B cell (primary cell): Measurements from ENCODE around the gene PTPRC. TPM values are rescaled to one million over a fixed set of nuclear protein-coding genes. Genes with fewer than 3 reads are reported as not detected.

Source experiments
- ATAC-seq: fragments of 200-7000 bp; cut with Tn5 transposase; one replicate; pipeline ENCODE4 v1.10.0; 2021; ENCODE audit warnings: low read depth, mild to moderate bottlenecking, moderate number of reproducible peaks, moderate library complexity
- CTCF ChIA-PET: fragments of 350-600 bp; sonication (Branson Sonifier 250); formaldehyde crosslinking; loops from one replicate; lab custom pipeline; 2021; ENCODE audit warnings: antibody characterized with exemption, inconsistent platforms; lab: Charles Lee
- POLR2A ChIA-PET: fragments of 350-600 bp; sonication (Branson Sonifier 250); formaldehyde crosslinking; loops from one replicate; lab custom pipeline; 2021; ENCODE audit warnings: antibody characterized with exemption; lab: Charles Lee
- DNase-seq: peaks from one replicate; pipeline ENCODE4 v3.0.0; 2013
- H2AFZ ChIP-seq: 2 replicates; pipeline ENCODE4 v1.6.1; 2012; ENCODE audit warnings: mild to moderate bottlenecking, low read depth, low read length; ENCODE audit not compliant: insufficient read depth, poor library complexity, severe bottlenecking
- H3K27ac ChIP-seq, 2 donors: 1 replicate in 1 of 2; 2 replicates in 1 of 2; pipeline ENCODE4 v1.5.1; 2012 to 2013; ENCODE audit warnings: low read length in 2 of 2, mild to moderate bottlenecking in 2 of 2, moderate library complexity in 1 of 2
- H3K27me3 ChIP-seq, 4 experiments: fragments of 200-600 bp in 1 of 4; sonication (generic) in 1 of 4; replicated peaks in 1 of 4; 1 replicate in 2 of 4; 2 replicates in 2 of 4; pipeline versions ENCODE4 v1.6.1 to v1.7.0; 2013 to 2016; ENCODE audit warnings: low read length in 3 of 4, mild to moderate bottlenecking in 2 of 4, mixed read lengths in 1 of 4, moderate library complexity in 1 of 4; ENCODE audit not compliant: insufficient read depth in 4 of 4, control insufficient read depth in 3 of 4; ENCODE audit errors: control extremely low read depth in 1 of 4
- H3K36me3 ChIP-seq, 2 experiments: replicated peaks in 1 of 2; 1 replicate in 1 of 2; 2 replicates in 1 of 2; pipeline versions ENCODE4 v1.6.1 to v1.7.1; 2013; ENCODE audit warnings: low read length in 1 of 2; ENCODE audit not compliant: insufficient read depth in 2 of 2, control insufficient read depth in 1 of 2; ENCODE audit errors: control extremely low read depth in 1 of 2, extremely low read depth in 1 of 2
- H3K4me1 ChIP-seq, 2 donors: fragments of 200-600 bp in 1 of 2; sonication (generic) in 1 of 2; 1 replicate in 1 of 2; 2 replicates in 1 of 2; pipeline versions ENCODE4 v1.5.1 to v1.6.1; 2013 to 2017; ENCODE audit warnings: low read length in 2 of 2; ENCODE audit not compliant: control insufficient read depth in 2 of 2, insufficient read depth in 2 of 2
- H3K4me2 ChIP-seq: replicated peaks from 2 replicates; pipeline ENCODE3; 2012; ENCODE audit warnings: mild to moderate bottlenecking, low read depth, low read length; ENCODE audit not compliant: poor library complexity, severe bottlenecking
- H3K4me3 ChIP-seq, 5 experiments: fragments of 200-600 bp in 1 of 5; sonication (generic) in 1 of 5; 1 replicate in 3 of 5; 2 replicates in 2 of 5; pipeline versions ENCODE4 v1.5.1 to v1.7.0; 2011 to 2016; ENCODE audit warnings: low read length in 4 of 5, mild to moderate bottlenecking in 4 of 5, low read depth in 2 of 5, control low read depth in 1 of 5, moderate library complexity in 1 of 5; ENCODE audit not compliant: insufficient read depth in 1 of 5; ENCODE audit errors: control extremely low read depth in 1 of 5, extremely low read depth in 1 of 5
- H3K79me2 ChIP-seq: fragments of 200-600 bp; sonication (generic); one replicate; pipeline ENCODE4 v1.6.0; 2016; ENCODE audit warnings: low read length; ENCODE audit not compliant: control insufficient read depth, insufficient read depth
- H3K9ac ChIP-seq: fragments of 200-600 bp; sonication (generic); 2 replicates; pipeline ENCODE4 v1.6.1; 2017; ENCODE audit warnings: mild to moderate bottlenecking, low read length, moderate library complexity
- H3K9me3 ChIP-seq, 3 donors: one replicate each; pipeline versions ENCODE4 v1.6.1 to v1.7.1; 2013; ENCODE audit warnings: low read length in 2 of 3; ENCODE audit not compliant: control insufficient read depth in 2 of 3, insufficient read depth in 1 of 3; ENCODE audit errors: control extremely low read depth in 1 of 3
- H4K20me1 ChIP-seq: 2 replicates; pipeline ENCODE4 v1.6.0; 2012; ENCODE audit warnings: mild to moderate bottlenecking, low read length; ENCODE audit not compliant: insufficient read depth, control insufficient read depth, poor library complexity, severe bottlenecking
- H3K27ac Mint-ChIP-seq: one replicate; pipeline ENCODE4 v1.8.0; 2021; ENCODE audit warnings: mixed read lengths
- H3K27me3 Mint-ChIP-seq: one replicate; pipeline ENCODE4 v1.8.0; 2021; ENCODE audit warnings: mixed read lengths
- H3K4me1 Mint-ChIP-seq: one replicate; pipeline ENCODE4 v1.8.0; 2021; ENCODE audit warnings: mixed read lengths
- H3K4me3 Mint-ChIP-seq: one replicate; pipeline ENCODE4 v1.8.0; 2021; ENCODE audit warnings: mixed read lengths
- H3K9me3 Mint-ChIP-seq: one replicate; pipeline ENCODE4 v1.8.0; 2022; ENCODE audit warnings: mixed read lengths; ENCODE audit not compliant: insufficient read depth
- EZH2 ChIP-seq: IDR thresholded peaks from 2 replicates; pipeline ENCODE4 v1.6.1; 2012; ENCODE audit warnings: borderline replicate concordance, low read depth, mild to moderate bottlenecking, moderate library complexity, low read length; ENCODE audit not compliant: insufficient read depth, poor library complexity, severe bottlenecking
- WGBS: methylation state at CpG from one replicate; pipeline ENCODE4 v1.1.5; 2013; ENCODE audit warnings: missing lambda C conversion rate; ENCODE audit not compliant: insufficient coverage; 5-methylcytosine and 5-hydroxymethylcytosine counted together
- intact Hi-C: fragments of 100-400 bp; cut with micrococcal nuclease; formaldehyde crosslinking; loops from one replicate; pipeline ENCODE4 v1.10.0; 2022
- polyA plus RNA-seq: library from polyadenylated mRNA; depleted of rRNA; stranded (reverse); fragments of >200 nt; gene quantifications from 2 replicates; pipeline ENCODE4 v1.2.3, GENCODE V29; 2012
- total RNA-seq, 2 donors: library from RNA; stranded (reverse); fragments of 120-200 nt in 1 of 2; gene quantifications; 1 replicate in 1 of 2; 2 replicates in 1 of 2; pipeline versions ENCODE4 v1.2.3 to v1.2.4, GENCODE V29; 2013 to 2022
- TF ChIP-seq, protein P1 (sequence below): fragments of 200-600 bp; IDR thresholded peaks from one replicate; pipeline ENCODE4 v1.8.0; 2022; ENCODE audit warnings: antibody characterized with exemption, mild to moderate bottlenecking

PTPRC gene
- total and polyA plus RNA-seq, 2 donors (not counting 1 experiment from before 2014, with no cell fraction given): 151 to 543 TPM

DNA sequence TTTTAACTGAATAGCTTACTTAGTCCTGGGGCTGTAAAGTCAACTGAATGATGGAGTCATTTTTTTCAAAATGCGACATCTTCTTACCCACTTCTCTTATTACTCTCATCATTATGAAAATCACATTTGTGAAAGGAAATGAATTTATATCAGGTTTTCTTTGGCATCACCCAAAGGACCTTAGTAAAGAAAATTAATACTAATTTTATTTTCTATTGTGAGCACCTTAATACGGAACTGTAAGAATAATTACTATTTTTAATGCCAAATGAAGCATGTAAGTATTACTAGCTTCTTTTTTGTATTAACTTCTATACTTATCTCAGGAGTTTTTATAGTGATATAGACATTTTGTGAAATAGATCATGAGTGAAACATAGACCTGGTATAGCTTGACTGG, 30.9 kb downstream of the PTPRC start:
- no peaks in the 10 kb centered on the region for H3K27me3 Mint-ChIP-seq
- H3K4me3 ChIP-seq: no peak overlapping the region
- POLR2A ChIA-PET: interaction anchor here (1.3 to 1.7 kb wide), 2 partner anchors 10 to 71 kb away, joined by 3 to 7 read pairs; no protein-coding TSS in a partner anchor
- DNase-seq (no peak), ATAC-seq (no peak)
- CTCF ChIA-PET: interaction anchor here (1.0 to 5.3 kb wide), 7 partner anchors 9 to 134 kb away, joined by 3 to 30 read pairs (median 5); no protein-coding TSS in a partner anchor
- H3K4me1 Mint-ChIP-seq: peaks cover 81% of the 10 kb centered on the region
- no peak overlapping the region for H3K9ac ChIP-seq
- H3K9me3 Mint-ChIP-seq: no peaks in the 10 kb centered on the region
- H3K79me2 ChIP-seq: peaks cover 95% of the 10 kb centered on the region
- H3K4me3 Mint-ChIP-seq: peak overlapping the region; percentile 38
- H3K27ac ChIP-seq: peak overlapping the region; percentile 42 to 72
- intact Hi-C loops: no loop called here
- H3K4me1 ChIP-seq: peaks cover 68 to 86% of the 10 kb centered on the region in 2 donors
- WGBS: no CpG with 5 or more reads among the region's 2 CpGs
- H3K36me3 ChIP-seq: peaks cover 18 to 53% of the 10 kb centered on the region in 2 experiments
- H3K4me2 ChIP-seq: peak overlapping the region; percentile 27
- H3K27ac Mint-ChIP-seq: peak overlapping the region; percentile 94
- TF ChIP-seq, protein P1, sequence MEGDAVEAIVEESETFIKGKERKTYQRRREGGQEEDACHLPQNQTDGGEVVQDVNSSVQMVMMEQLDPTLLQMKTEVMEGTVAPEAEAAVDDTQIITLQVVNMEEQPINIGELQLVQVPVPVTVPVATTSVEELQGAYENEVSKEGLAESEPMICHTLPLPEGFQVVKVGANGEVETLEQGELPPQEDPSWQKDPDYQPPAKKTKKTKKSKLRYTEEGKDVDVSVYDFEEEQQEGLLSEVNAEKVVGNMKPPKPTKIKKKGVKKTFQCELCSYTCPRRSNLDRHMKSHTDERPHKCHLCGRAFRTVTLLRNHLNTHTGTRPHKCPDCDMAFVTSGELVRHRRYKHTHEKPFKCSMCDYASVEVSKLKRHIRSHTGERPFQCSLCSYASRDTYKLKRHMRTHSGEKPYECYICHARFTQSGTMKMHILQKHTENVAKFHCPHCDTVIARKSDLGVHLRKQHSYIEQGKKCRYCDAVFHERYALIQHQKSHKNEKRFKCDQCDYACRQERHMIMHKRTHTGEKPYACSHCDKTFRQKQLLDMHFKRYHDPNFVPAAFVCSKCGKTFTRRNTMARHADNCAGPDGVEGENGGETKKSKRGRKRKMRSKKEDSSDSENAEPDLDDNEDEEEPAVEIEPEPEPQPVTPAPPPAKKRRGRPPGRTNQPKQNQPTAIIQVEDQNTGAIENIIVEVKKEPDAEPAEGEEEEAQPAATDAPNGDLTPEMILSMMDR: no peak
- no peak for TF ChIP-seq EZH2
- peaks cover 0 to 3% (median 0%) of the 10 kb centered on the region in 3 donors for H3K9me3 ChIP-seq
- no peak overlapping the region for H2AFZ ChIP-seq
- peaks cover 14% of the 10 kb centered on the region for H4K20me1 ChIP-seq
- H3K27me3 ChIP-seq: no peaks in the 10 kb centered on the region

DNA sequence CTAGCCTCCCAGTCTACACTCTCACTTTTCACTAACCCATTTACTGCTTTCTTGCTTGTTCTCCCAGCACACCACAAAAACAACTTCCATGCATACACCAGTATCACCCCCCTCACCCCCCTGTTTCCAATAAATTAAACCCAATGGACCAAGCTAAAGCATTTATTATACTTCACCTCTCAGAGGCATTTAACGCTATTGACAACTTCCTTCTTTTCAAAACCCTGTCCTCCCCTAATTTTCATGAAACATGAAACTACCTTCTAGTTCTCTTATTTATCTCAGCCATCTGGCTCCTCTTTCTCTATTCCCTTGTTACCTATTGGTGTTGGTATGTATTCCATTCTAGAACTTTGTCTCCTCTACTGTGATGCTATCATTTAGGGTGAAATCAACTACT, 32.3 kb downstream of the PTPRC start:
- CTCF ChIA-PET: interaction anchor here (0.8 to 5.3 kb wide), 7 partner anchors 10 to 515 kb away, joined by 3 to 30 read pairs (median 4); no protein-coding TSS in a partner anchor
- Mint-ChIP-seq H3K27me3 (no peaks in the 10 kb centered on the region), H3K27ac (peak overlapping the region; percentile 90), H3K9me3 (no peaks in the 10 kb centered on the region), H3K4me1 (peaks cover 83% of the 10 kb centered on the region), H3K4me3 (peak overlapping the region; percentile 70)
- TF ChIP-seq EZH2: no peak
- TF ChIP-seq, protein P1: no peak
- 0% methylated on average over 1 of the region's 1 CpG for WGBS
- H3K27me3 ChIP-seq: no peaks in the 10 kb centered on the region
- ATAC-seq: peak; percentile 68
- peak overlapping the region; percentile 58 for H3K4me2 ChIP-seq
- POLR2A ChIA-PET: interaction anchor here (0.9 to 3.2 kb wide), 5 partner anchors 11 to 73 kb away, joined by 3 to 9 read pairs (median 6); no protein-coding TSS in a partner anchor
- peaks cover 95% of the 10 kb centered on the region for H3K79me2 ChIP-seq
- H4K20me1 ChIP-seq: peaks cover 15% of the 10 kb centered on the region
- no peak overlapping the region for H2AFZ ChIP-seq
- peaks cover 0 to 3% (median 0%) of the 10 kb centered on the region in 3 donors for H3K9me3 ChIP-seq
- peaks cover 67 to 89% of the 10 kb centered on the region in 2 donors for H3K4me1 ChIP-seq
- H3K27ac ChIP-seq: peak overlapping the region; percentile 40 to 80
- peak overlapping the region; percentile 10 for H3K9ac ChIP-seq
- DNase-seq: peak; percentile 74
- intact Hi-C loops: loop anchor here (1.0 kb wide), 1 partner anchor 11 kb away; no protein-coding TSS in a partner anchor
- H3K4me3 ChIP-seq: peak overlapping the region in 1 of 5 experiments; percentile 27
- H3K36me3 ChIP-seq: peaks cover 19 to 51% of the 10 kb centered on the region in 2 experiments
